IMR-90 (cell line): ENCODE results near the gene SRXN1.

Experiments used
- BHLHE40 ChIP-seq: fragments of 150-350 bp; IDR thresholded peaks from 2 replicates; pipeline ENCODE4 v1.6.1; 2016; ENCODE audit warnings: mild to moderate bottlenecking, low read depth, low read length
- CEBPB ChIP-seq: IDR thresholded peaks from 2 replicates; pipeline ENCODE4 v1.6.1; 2012; ENCODE audit warnings: low read depth, low read length, improper control_type of control experiment
- CHD1 ChIP-seq: IDR thresholded peaks from 2 replicates; pipeline ENCODE4 v1.6.1; 2012; ENCODE audit warnings: low read depth, low read length, improper control_type of control experiment
- CTCF ChIP-seq: conservative IDR thresholded peaks from 2 replicates; pipeline ENCODE4 v1.5.1; 2012; ENCODE audit warnings: mild to moderate bottlenecking, low read depth, low read length, improper control_type of control experiment
- FOS ChIP-seq: fragments of 150-350 bp; IDR thresholded peaks from 2 replicates; pipeline ENCODE4 v1.6.1; 2016; ENCODE audit warnings: low read depth, low read length
- MAFK ChIP-seq: IDR thresholded peaks from 2 replicates; pipeline ENCODE4 v1.6.1; 2012; ENCODE audit warnings: low read depth, low read length, improper control_type of control experiment
- MXI1 ChIP-seq: IDR thresholded peaks from 2 replicates; pipeline ENCODE4 v1.6.1; 2012; ENCODE audit warnings: low read depth, mild to moderate bottlenecking, low read length, moderate library complexity, borderline replicate concordance
- NFE2L2 ChIP-seq: fragments of 150-350 bp; IDR thresholded peaks from 2 replicates; pipeline ENCODE4 v1.6.1; 2016; ENCODE audit warnings: low read depth, mild to moderate bottlenecking, low read length
- POLR2A ChIP-seq: IDR thresholded peaks from 2 replicates; pipeline ENCODE4 v1.6.1; 2012; ENCODE audit warnings: mild to moderate bottlenecking, low read depth, low read length
- RCOR1 ChIP-seq: IDR thresholded peaks from 2 replicates; pipeline ENCODE4 v1.6.1; 2012; ENCODE audit warnings: mild to moderate bottlenecking, low read length, improper control_type of control experiment; ENCODE audit not compliant: insufficient replicate concordance
- RFX5 ChIP-seq: IDR thresholded peaks from 2 replicates; pipeline ENCODE4 v1.8.0; 2012; ENCODE audit warnings: low read depth, mild to moderate bottlenecking, low read length, moderate library complexity
- SMC3 ChIP-seq: fragments of 150-350 bp; IDR thresholded peaks from 2 replicates; pipeline ENCODE4 v1.6.1; 2016; ENCODE audit warnings: low read depth, mild to moderate bottlenecking, antibody characterized with exemption, low read length, moderate library complexity

GRCh38 chr20:617934-618690, 34.9 kb downstream of the SRXN1 start:
- TF ChIP-seq CTCF = no peak
- TF ChIP-seq POLR2A = no peak
- TF ChIP-seq CEBPB = no peak
- no peak for TF ChIP-seq SMC3
- TF ChIP-seq MAFK = no peak
- no peak for TF ChIP-seq RCOR1
- TF ChIP-seq BHLHE40 = no peak
- TF ChIP-seq FOS = no peak
- no peak for TF ChIP-seq MXI1
- TF ChIP-seq RFX5 = no peak
- no peak for TF ChIP-seq CHD1
- no peak for TF ChIP-seq NFE2L2
